ENCODE results near the gene ABCB11.

- TF ChIP-seq POLR2A (IDR thresholded peaks at IDR 0.05) = no peak
- TF ChIP-seq, protein P1, sequence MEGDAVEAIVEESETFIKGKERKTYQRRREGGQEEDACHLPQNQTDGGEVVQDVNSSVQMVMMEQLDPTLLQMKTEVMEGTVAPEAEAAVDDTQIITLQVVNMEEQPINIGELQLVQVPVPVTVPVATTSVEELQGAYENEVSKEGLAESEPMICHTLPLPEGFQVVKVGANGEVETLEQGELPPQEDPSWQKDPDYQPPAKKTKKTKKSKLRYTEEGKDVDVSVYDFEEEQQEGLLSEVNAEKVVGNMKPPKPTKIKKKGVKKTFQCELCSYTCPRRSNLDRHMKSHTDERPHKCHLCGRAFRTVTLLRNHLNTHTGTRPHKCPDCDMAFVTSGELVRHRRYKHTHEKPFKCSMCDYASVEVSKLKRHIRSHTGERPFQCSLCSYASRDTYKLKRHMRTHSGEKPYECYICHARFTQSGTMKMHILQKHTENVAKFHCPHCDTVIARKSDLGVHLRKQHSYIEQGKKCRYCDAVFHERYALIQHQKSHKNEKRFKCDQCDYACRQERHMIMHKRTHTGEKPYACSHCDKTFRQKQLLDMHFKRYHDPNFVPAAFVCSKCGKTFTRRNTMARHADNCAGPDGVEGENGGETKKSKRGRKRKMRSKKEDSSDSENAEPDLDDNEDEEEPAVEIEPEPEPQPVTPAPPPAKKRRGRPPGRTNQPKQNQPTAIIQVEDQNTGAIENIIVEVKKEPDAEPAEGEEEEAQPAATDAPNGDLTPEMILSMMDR (IDR thresholded peaks at IDR 0.05) = no peak
Observed at GRCh38 chr2:168907940-168908662, 123.0 kb downstream of the ABCB11 start.
